Progenitor cell of endocrine pancreas (in vitro differentiated cells): ENCODE data around the gene TOP3A. TPM values are rescaled to one million over a fixed set of nuclear protein-coding genes. Genes with fewer than 3 reads are reported as not detected.

ENCODE experiments used
- DNase-seq: peaks from one replicate; pipeline ENCODE4 v3.0.0; 2021; ENCODE audit warnings: low spot score; ENCODE audit not compliant: unreplicated experiment
- H3K27ac Mint-ChIP-seq: 2 replicates; pipeline ENCODE4 v1.8.0; 2021; ENCODE audit warnings: mild to moderate bottlenecking, moderate library complexity, mixed read lengths
- H3K27me3 Mint-ChIP-seq: 2 replicates; pipeline ENCODE4 v1.8.0; 2021; ENCODE audit warnings: mixed read lengths
- H3K36me3 Mint-ChIP-seq: 2 replicates; pipeline ENCODE4 v1.8.0; 2022; ENCODE audit warnings: mixed read lengths; ENCODE audit not compliant: insufficient read depth
- H3K4me1 Mint-ChIP-seq: 2 replicates; pipeline ENCODE4 v1.8.0; 2021; ENCODE audit warnings: low read depth, mixed read lengths
- H3K4me3 Mint-ChIP-seq: 2 replicates; pipeline ENCODE4 v1.8.0; 2021; ENCODE audit warnings: low read depth, mild to moderate bottlenecking, moderate library complexity, mixed read lengths
- H3K9me3 Mint-ChIP-seq: 2 replicates; pipeline ENCODE4 v1.8.0; 2021; ENCODE audit warnings: low read depth, mixed read lengths
- total RNA-seq: library from RNA; stranded (reverse); gene quantifications from 2 replicates; pipeline ENCODE4 v1.2.1, GENCODE V29; 2021
- TF ChIP-seq, protein P1 (sequence below): fragments of 200-600 bp; sonication (generic); IDR thresholded peaks from one replicate; pipeline ENCODE4 v1.5.0; 2021; ENCODE audit warnings: antibody characterized with exemption, mild to moderate bottlenecking; ENCODE audit not compliant: unreplicated experiment

TOP3A gene
- total RNA-seq, 1 donor from 2014 or later = 60.4 TPM

DNA sequence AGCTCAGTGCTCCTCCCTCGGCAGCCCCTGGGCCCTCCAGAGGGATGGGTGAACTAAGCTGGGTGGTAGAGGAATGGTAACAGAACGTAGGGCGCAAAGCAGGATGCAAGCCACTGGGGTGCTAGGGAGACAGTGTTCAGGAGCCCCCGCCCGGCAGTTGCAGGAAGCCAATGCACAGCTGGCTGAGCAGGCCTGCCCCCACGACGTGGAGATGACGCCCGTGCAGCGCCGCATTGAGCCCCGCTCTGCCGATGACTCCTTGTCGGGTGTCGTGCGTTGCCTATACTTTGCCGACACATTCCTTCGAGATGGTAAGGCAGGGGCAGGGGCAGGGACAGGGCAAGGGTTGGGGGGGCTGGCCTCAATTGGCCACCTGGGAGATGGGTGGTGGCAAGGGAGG lies 76.5 kb downstream of the TOP3A start:
- TF ChIP-seq, protein P1, sequence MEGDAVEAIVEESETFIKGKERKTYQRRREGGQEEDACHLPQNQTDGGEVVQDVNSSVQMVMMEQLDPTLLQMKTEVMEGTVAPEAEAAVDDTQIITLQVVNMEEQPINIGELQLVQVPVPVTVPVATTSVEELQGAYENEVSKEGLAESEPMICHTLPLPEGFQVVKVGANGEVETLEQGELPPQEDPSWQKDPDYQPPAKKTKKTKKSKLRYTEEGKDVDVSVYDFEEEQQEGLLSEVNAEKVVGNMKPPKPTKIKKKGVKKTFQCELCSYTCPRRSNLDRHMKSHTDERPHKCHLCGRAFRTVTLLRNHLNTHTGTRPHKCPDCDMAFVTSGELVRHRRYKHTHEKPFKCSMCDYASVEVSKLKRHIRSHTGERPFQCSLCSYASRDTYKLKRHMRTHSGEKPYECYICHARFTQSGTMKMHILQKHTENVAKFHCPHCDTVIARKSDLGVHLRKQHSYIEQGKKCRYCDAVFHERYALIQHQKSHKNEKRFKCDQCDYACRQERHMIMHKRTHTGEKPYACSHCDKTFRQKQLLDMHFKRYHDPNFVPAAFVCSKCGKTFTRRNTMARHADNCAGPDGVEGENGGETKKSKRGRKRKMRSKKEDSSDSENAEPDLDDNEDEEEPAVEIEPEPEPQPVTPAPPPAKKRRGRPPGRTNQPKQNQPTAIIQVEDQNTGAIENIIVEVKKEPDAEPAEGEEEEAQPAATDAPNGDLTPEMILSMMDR = no peak
- Mint-ChIP-seq H3K27me3 (no peaks in the 10 kb centered on the region), H3K4me3 (no peak overlapping the region), H3K27ac (no peak overlapping the region), H3K9me3 (no peaks in the 10 kb centered on the region), H3K36me3 (peaks cover 8% of the 10 kb centered on the region), H3K4me1 (no peaks in the 10 kb centered on the region)
- DNase-seq = no peak

DNA sequence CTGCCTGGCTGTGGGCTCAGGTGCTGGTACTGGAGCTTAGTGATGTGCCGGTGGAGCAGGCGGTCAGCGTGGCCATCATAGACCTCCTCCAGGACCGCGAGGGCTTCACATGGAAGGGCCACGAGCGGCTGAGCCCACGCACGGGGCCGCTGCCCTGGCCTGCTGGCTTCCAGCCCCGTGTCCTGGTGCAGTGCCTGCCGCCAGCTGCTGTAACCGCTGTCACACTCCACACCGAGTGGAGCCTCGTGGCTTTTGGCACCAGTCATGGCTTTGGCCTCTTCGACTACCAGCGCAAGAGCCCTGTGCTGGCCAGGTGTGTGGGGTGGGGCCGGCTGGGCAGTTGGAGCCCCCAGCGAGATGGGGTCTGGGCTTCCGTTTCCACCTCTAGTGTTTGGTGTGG lies 77.3 kb downstream of the TOP3A start:
- peaks cover 7% of the 10 kb centered on the region for H3K36me3 Mint-ChIP-seq

DNA sequence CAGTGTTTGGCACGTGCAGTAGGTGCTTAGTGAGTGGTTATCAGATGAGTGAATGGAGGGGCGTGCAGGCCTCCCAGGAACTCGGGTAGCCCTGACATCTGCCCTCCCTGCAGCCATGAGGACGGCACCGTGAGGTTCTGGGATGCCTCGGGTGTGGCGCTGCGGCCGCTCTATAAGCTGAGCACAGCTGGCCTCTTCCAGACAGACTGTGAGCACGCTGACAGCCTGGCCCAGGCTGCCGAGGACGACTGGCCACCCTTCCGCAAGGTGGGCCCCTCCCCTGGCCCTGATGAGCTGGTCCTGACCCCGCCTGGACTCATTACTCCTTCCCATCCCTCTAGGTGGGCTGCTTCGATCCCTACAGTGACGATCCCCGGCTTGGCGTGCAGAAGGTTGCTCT lies 78.3 kb downstream of the TOP3A start:
- Mint-ChIP-seq H3K27me3 (no peaks in the 10 kb centered on the region), H3K9me3 (no peaks in the 10 kb centered on the region), H3K4me1 (no peaks in the 10 kb centered on the region), H3K36me3 (peaks cover 7% of the 10 kb centered on the region), H3K4me3 (no peak overlapping the region), H3K27ac (no peak overlapping the region)
- no peak for DNase-seq
- TF ChIP-seq, protein P1 = no peak

More for the DNA sequence above, 77.3 kb downstream of the TOP3A start:
- TF ChIP-seq, protein P1 = no peak
- Mint-ChIP-seq H3K4me1 (no peaks in the 10 kb centered on the region), H3K27ac (no peak overlapping the region), H3K4me3 (no peak overlapping the region), H3K9me3 (no peaks in the 10 kb centered on the region), H3K27me3 (no peaks in the 10 kb centered on the region)
- no peak for DNase-seq

DNA sequence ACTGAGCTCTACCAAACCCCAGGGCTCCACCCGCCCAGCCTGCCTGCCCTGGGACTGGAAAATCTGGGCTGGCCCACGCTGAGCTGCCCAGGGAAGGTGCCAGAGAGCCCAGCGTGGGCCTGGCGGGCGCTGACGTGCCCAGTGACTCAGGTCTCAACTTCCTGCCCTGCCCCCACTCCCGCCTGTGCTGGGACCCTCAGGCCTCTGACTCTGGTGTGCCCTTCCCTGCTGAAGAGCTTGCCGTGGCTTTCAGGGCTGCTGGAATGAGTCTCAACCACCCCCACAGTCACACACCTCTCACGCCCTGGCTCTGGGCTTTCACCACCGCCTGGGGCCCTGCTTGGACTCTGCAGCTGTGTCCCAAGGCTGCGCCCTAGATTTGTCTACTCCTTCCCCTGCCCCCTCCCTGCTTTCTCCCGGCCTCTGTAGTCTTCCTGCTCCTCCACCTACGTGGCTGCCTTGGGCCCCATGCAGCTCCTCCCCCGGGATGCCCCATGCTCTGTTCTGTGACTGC lies 79.0 kb downstream of the TOP3A start:
- Mint-ChIP-seq H3K9me3 (no peaks in the 10 kb centered on the region), H3K27ac (no peak overlapping the region), H3K4me3 (no peak overlapping the region), H3K4me1 (peaks cover 5% of the 10 kb centered on the region), H3K36me3 (peaks cover 7% of the 10 kb centered on the region), H3K27me3 (no peaks in the 10 kb centered on the region)
- TF ChIP-seq, protein P1 = no peak
- DNase-seq = no peak

DNA sequence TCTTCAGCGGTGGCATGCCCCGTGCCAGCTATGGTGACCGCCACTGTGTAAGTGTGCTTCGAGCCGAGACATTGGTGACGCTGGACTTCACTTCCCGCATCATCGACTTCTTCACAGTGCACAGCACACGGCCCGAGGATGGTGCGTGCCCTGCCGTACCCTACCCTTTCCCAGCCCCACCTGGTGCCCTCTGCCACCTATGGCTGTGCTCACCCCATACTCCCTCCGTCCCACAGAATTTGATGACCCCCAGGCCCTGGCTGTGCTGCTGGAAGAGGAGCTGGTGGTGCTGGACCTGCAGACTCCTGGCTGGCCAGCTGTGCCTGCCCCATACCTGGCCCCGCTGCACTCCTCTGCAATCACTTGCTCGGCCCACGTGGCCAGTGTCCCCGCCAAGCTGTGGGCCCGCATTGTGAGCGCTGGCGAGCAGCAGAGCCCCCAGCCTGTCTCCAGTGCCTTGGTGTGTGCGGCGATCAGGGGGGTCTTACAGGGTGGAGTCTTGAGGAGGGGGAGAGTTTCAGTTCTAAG lies 79.9 kb downstream of the TOP3A start:
- no peaks in the 10 kb centered on the region for H3K27me3 Mint-ChIP-seq
- H3K9me3 Mint-ChIP-seq = no peaks in the 10 kb centered on the region
- H3K4me1 Mint-ChIP-seq = peaks cover 5% of the 10 kb centered on the region
- TF ChIP-seq, protein P1 = no peak
- DNase-seq = no peak
- no peak overlapping the region for H3K4me3 Mint-ChIP-seq
- no peak overlapping the region for H3K27ac Mint-ChIP-seq
- peaks cover 7% of the 10 kb centered on the region for H3K36me3 Mint-ChIP-seq
